ENCODE results near the gene SLC22A31. TPM values are rescaled to one million over a fixed set of nuclear protein-coding genes. Genes with fewer than 3 reads are reported as not detected.

Gene SLC22A31
- total RNA-seq, 1 experiment from 2014 or later: not detected

GRCh38 chr16:89178453-89179147 is 21.7 kb downstream of the SLC22A31 start:
- Histone ChIP-seq H3K79me2 (ENCODE audit: low read length) (no peaks in the 10 kb centered on the region), H3K4me3 (ENCODE audit: low read length) (no peak overlapping the region), H2AFZ (ENCODE audit: low read length) (no peak overlapping the region), H3K9me3 (ENCODE audit: low read length) (no peaks in the 10 kb centered on the region), H3K4me1 (ENCODE audit: low read length) (peaks cover 6% of the 10 kb centered on the region), H3K9ac (ENCODE audit: low read length) (no peak overlapping the region), H3K9me2 (replicated peaks; ENCODE audit: insufficient read depth, low read length) (no peaks in the 10 kb centered on the region), H3K36me3 (ENCODE audit: insufficient read depth, low read length) (no peaks in the 10 kb centered on the region), H3K27ac (ENCODE audit: low read length) (no peak overlapping the region), H3K4me2 (ENCODE audit: low read depth, low read length, poor library complexity, severe bottlenecking) (no peak overlapping the region), H3K27me3 (ENCODE audit: low read length) (no peaks in the 10 kb centered on the region), H4K20me1 (ENCODE audit: insufficient read depth, low read depth, low read length) (no peaks in the 10 kb centered on the region)
- DNase-seq: no peak

- Histone ChIP-seq H3K36me3 (ENCODE audit: insufficient read depth, low read length) (no peaks in the 10 kb centered on the region), H3K9me2 (replicated peaks; ENCODE audit: insufficient read depth, low read length) (no peaks in the 10 kb centered on the region), H3K9ac (ENCODE audit: low read length) (no peak overlapping the region), H2AFZ (ENCODE audit: low read length) (no peak overlapping the region), H3K27ac (ENCODE audit: low read length) (no peak overlapping the region), H4K20me1 (ENCODE audit: insufficient read depth, low read depth, low read length) (0 out of 2 replicates have a peak, but pooled peaks cover 5% of the 10 kb centered on the region), H3K4me2 (ENCODE audit: low read depth, low read length, poor library complexity, severe bottlenecking) (no peak overlapping the region), H3K4me3 (ENCODE audit: low read length) (no peak overlapping the region), H3K9me3 (ENCODE audit: low read length) (no peaks in the 10 kb centered on the region), H3K27me3 (ENCODE audit: low read length) (no peaks in the 10 kb centered on the region), H3K79me2 (ENCODE audit: low read length) (no peaks in the 10 kb centered on the region), H3K4me1 (ENCODE audit: low read length) (peaks cover 6% of the 10 kb centered on the region)
- DNase-seq: no peak
Measured at GRCh38 chr16:89177501-89177900, 22.8 kb downstream of the SLC22A31 start.

GRCh38 chr16:89176717-89177116 is 23.6 kb downstream of the SLC22A31 start:
- H3K9ac ChIP-seq (ENCODE audit: low read length): no peak overlapping the region
- no peak overlapping the region for H3K4me2 ChIP-seq (ENCODE audit: low read depth, low read length, poor library complexity, severe bottlenecking)
- H3K27ac ChIP-seq (ENCODE audit: low read length): no peak overlapping the region
- H3K4me3 ChIP-seq (ENCODE audit: low read length): no peak overlapping the region
- H4K20me1 ChIP-seq (ENCODE audit: insufficient read depth, low read depth, low read length): peaks cover 7% of the 10 kb centered on the region; the same call in 1 of the 2 replicates
- no peaks in the 10 kb centered on the region for H3K79me2 ChIP-seq (ENCODE audit: low read length)
- peaks cover 8% of the 10 kb centered on the region for H3K4me1 ChIP-seq (ENCODE audit: low read length)
- H3K9me3 ChIP-seq (ENCODE audit: low read length): no peaks in the 10 kb centered on the region
- H3K9me2 ChIP-seq (replicated peaks; ENCODE audit: insufficient read depth, low read length): no peaks in the 10 kb centered on the region
- no peak overlapping the region for H2AFZ ChIP-seq (ENCODE audit: low read length)
- no peaks in the 10 kb centered on the region for H3K27me3 ChIP-seq (ENCODE audit: low read length)
- no peak for DNase-seq
- no peaks in the 10 kb centered on the region for H3K36me3 ChIP-seq (ENCODE audit: insufficient read depth, low read length)

- no peaks in the 10 kb centered on the region for H3K9me2 ChIP-seq (replicated peaks; ENCODE audit: insufficient read depth, low read length)
- no peak overlapping the region for H3K4me2 ChIP-seq (ENCODE audit: low read depth, low read length, poor library complexity, severe bottlenecking)
- H2AFZ ChIP-seq (ENCODE audit: low read length): no peak overlapping the region
- DNase-seq: no peak
- no peak overlapping the region for H3K4me3 ChIP-seq (ENCODE audit: low read length)
- H3K4me1 ChIP-seq (ENCODE audit: low read length): peaks cover 9% of the 10 kb centered on the region
- no peak overlapping the region for H3K9ac ChIP-seq (ENCODE audit: low read length)
- no peaks in the 10 kb centered on the region for H3K9me3 ChIP-seq (ENCODE audit: low read length)
- no peak overlapping the region for H3K27ac ChIP-seq (ENCODE audit: low read length)
- H3K27me3 ChIP-seq (ENCODE audit: low read length): no peaks in the 10 kb centered on the region
- H3K79me2 ChIP-seq (ENCODE audit: low read length): no peaks in the 10 kb centered on the region
- H4K20me1 ChIP-seq (ENCODE audit: insufficient read depth, low read depth, low read length): peaks cover 8% of the 10 kb centered on the region; the same call in 1 of the 2 replicates
- no peaks in the 10 kb centered on the region for H3K36me3 ChIP-seq (ENCODE audit: insufficient read depth, low read length)
Measured at GRCh38 chr16:89176147-89176690, 24.1 kb downstream of the SLC22A31 start.

GRCh38 chr16:89175280-89176146 is 24.8 kb downstream of the SLC22A31 start:
- no peaks in the 10 kb centered on the region for H3K27me3 ChIP-seq (ENCODE audit: low read length)
- no peaks in the 10 kb centered on the region for H3K36me3 ChIP-seq (ENCODE audit: insufficient read depth, low read length)
- peaks cover 9% of the 10 kb centered on the region for H3K4me1 ChIP-seq (ENCODE audit: low read length)
- no peaks in the 10 kb centered on the region for H3K79me2 ChIP-seq (ENCODE audit: low read length)
- no peaks in the 10 kb centered on the region for H3K9me2 ChIP-seq (replicated peaks; ENCODE audit: insufficient read depth, low read length)
- no peak for DNase-seq
- no peak overlapping the region for H3K4me2 ChIP-seq (ENCODE audit: low read depth, low read length, poor library complexity, severe bottlenecking)
- H2AFZ ChIP-seq (ENCODE audit: low read length): no peak overlapping the region
- H3K9ac ChIP-seq (ENCODE audit: low read length): no peak overlapping the region
- peaks cover 8% of the 10 kb centered on the region; the same call in 1 of the 2 replicates for H4K20me1 ChIP-seq (ENCODE audit: insufficient read depth, low read depth, low read length)
- no peak overlapping the region for H3K27ac ChIP-seq (ENCODE audit: low read length)
- H3K9me3 ChIP-seq (ENCODE audit: low read length): no peaks in the 10 kb centered on the region
- no peak overlapping the region for H3K4me3 ChIP-seq (ENCODE audit: low read length)

GRCh38 chr16:89174877-89175276 is 25.5 kb downstream of the SLC22A31 start:
- no peak overlapping the region for H3K9ac ChIP-seq (ENCODE audit: low read length)
- H2AFZ ChIP-seq (ENCODE audit: low read length): no peak overlapping the region
- H3K9me2 ChIP-seq (replicated peaks; ENCODE audit: insufficient read depth, low read length): no peaks in the 10 kb centered on the region
- no peaks in the 10 kb centered on the region for H3K9me3 ChIP-seq (ENCODE audit: low read length)
- H3K4me3 ChIP-seq (ENCODE audit: low read length): no peak overlapping the region
- peaks cover 9% of the 10 kb centered on the region for H3K4me1 ChIP-seq (ENCODE audit: low read length)
- no peak overlapping the region for H3K4me2 ChIP-seq (ENCODE audit: low read depth, low read length, poor library complexity, severe bottlenecking)
- H4K20me1 ChIP-seq (ENCODE audit: insufficient read depth, low read depth, low read length): peaks cover 8% of the 10 kb centered on the region; the same call in 1 of the 2 replicates
- H3K27ac ChIP-seq (ENCODE audit: low read length): no peak overlapping the region
- DNase-seq: no peak
- no peaks in the 10 kb centered on the region for H3K27me3 ChIP-seq (ENCODE audit: low read length)
- no peaks in the 10 kb centered on the region for H3K36me3 ChIP-seq (ENCODE audit: insufficient read depth, low read length)
- H3K79me2 ChIP-seq (ENCODE audit: low read length): no peaks in the 10 kb centered on the region

- Histone ChIP-seq H3K9me3 (ENCODE audit: low read length) (no peaks in the 10 kb centered on the region), H2AFZ (ENCODE audit: low read length) (no peak overlapping the region), H3K9ac (ENCODE audit: low read length) (no peak overlapping the region), H3K4me3 (ENCODE audit: low read length) (no peak overlapping the region), H3K36me3 (ENCODE audit: insufficient read depth, low read length) (no peaks in the 10 kb centered on the region), H3K27me3 (ENCODE audit: low read length) (no peaks in the 10 kb centered on the region), H3K4me1 (ENCODE audit: low read length) (peaks cover 9% of the 10 kb centered on the region), H3K27ac (ENCODE audit: low read length) (no peak overlapping the region), H3K79me2 (ENCODE audit: low read length) (no peaks in the 10 kb centered on the region), H3K4me2 (ENCODE audit: low read depth, low read length, poor library complexity, severe bottlenecking) (no peak overlapping the region), H4K20me1 (ENCODE audit: insufficient read depth, low read depth, low read length) (peaks cover 8% of the 10 kb centered on the region; the same call in 1 of the 2 replicates), H3K9me2 (replicated peaks; ENCODE audit: insufficient read depth, low read length) (no peaks in the 10 kb centered on the region)
- peak; percentile 68 for DNase-seq
Measured at GRCh38 chr16:89174055-89174827, 26.1 kb downstream of the SLC22A31 start.

Data from Karpas-422 (cell line).